K562 (cell line): ENCODE results near the gene RNF34. TPM values are rescaled to one million over a fixed set of nuclear protein-coding genes. Genes with fewer than 3 reads are reported as not detected.

Experiments used
- ATAC-seq: fragments of 200-7000 bp; cut with Tn5 transposase; 3 replicates; pipeline ENCODE4 v1.9.1; 2020; ENCODE audit warnings: moderate library complexity
- BruUV-seq: library from RNA; stranded (reverse); fragments of 400-500 nt; replicated peaks from 2 replicates; lab custom pipeline; 2021; lab: Mats Ljungman, UMichigan
- CTCF ChIA-PET: fragments of 300-600 bp; formaldehyde crosslinking; extraction: SDS; loops from one replicate; lab custom pipeline; 2021; ENCODE audit warnings: low intra/inter-chr PET ratio; lab: Yijun Ruan, JAX
- POLR2A ChIA-PET: fragments of 300-600, 350-650 bp; sonication (Branson Sonifier 250); formaldehyde crosslinking; extraction: SDS; loops from one replicate; lab custom pipeline; 2021; ENCODE audit warnings: antibody characterized with exemption, inconsistent platforms; lab: Yijun Ruan, JAX
- DNase-seq, 4 experiments: peaks; one replicate each; pipeline versions ENCODE4 v3.0.0 to v3.0.0-alpha.2; 2011 to 2018; ENCODE audit warnings: low spot score in 3 of 4, mixed read lengths in 3 of 4; ENCODE audit errors: extremely low read depth in 1 of 4
- FAIRE-seq: peaks from 2 replicates; lab custom pipeline; 2011; peaks lifted over from hg19 to GRCh38; lab: Jason Lieb, UNC
- H2AFZ ChIP-seq: 2 replicates; pipeline ENCODE4 v1.6.0; 2011; ENCODE audit warnings: low read depth, low read length, control low read depth, inconsistent platforms
- H3K27ac ChIP-seq: fragments of 200-600 bp; 3 replicates; pipeline ENCODE4 v1.8.0; 2011; ENCODE audit warnings: low read depth, mild to moderate bottlenecking, control low read depth, inconsistent platforms, low read length, moderate library complexity, mixed read lengths; ENCODE audit errors: extremely low read depth
- H3K27me3 ChIP-seq, 2 experiments: fragments of 300-600 bp in 1 of 2; 2 replicates in 1 of 2; 3 replicates in 1 of 2; pipeline versions ENCODE4 v1.6.0 to v1.8.0; 2011; ENCODE audit warnings: inconsistent platforms in 2 of 2, low read length in 2 of 2, mild to moderate bottlenecking in 1 of 2, mixed read lengths in 1 of 2, moderate library complexity in 1 of 2; ENCODE audit not compliant: control insufficient read depth in 2 of 2, insufficient read depth in 2 of 2
- H3K36me3 ChIP-seq: fragments of 300-600 bp; 3 replicates; pipeline ENCODE4 v1.8.0; 2011; ENCODE audit warnings: mild to moderate bottlenecking, low read length, inconsistent platforms; ENCODE audit not compliant: control insufficient read depth, insufficient read depth
- H3K4me1 ChIP-seq, 2 experiments: fragments of 200-600 bp in 1 of 2; replicated peaks in 1 of 2; 2 replicates in 1 of 2; 3 replicates in 1 of 2; pipeline versions ENCODE4 v1.5.1 to v1.8.0; 2011; ENCODE audit warnings: inconsistent platforms in 2 of 2, low read length in 2 of 2, mild to moderate bottlenecking in 1 of 2, mixed read lengths in 1 of 2, moderate library complexity in 1 of 2; ENCODE audit not compliant: control insufficient read depth in 2 of 2, insufficient read depth in 2 of 2
- H3K4me2 ChIP-seq: 2 replicates; pipeline ENCODE4 v1.6.1; 2011; ENCODE audit warnings: low read length, control low read depth, inconsistent platforms, mixed read lengths; ENCODE audit not compliant: insufficient read depth
- H3K4me3 ChIP-seq: fragments of 200-600 bp; sonication (generic), shearing (Covaris generic); 2 replicates; pipeline ENCODE4 v1.5.1; 2016; ENCODE audit warnings: control low read depth, inconsistent platforms
- H3K79me2 ChIP-seq: fragments of 200-600 bp; 3 replicates; pipeline ENCODE4 v1.8.0; 2011; ENCODE audit warnings: low read length, inconsistent platforms; ENCODE audit not compliant: control insufficient read depth, insufficient read depth
- H3K9ac ChIP-seq, 2 experiments: 2 replicates each; pipeline versions ENCODE4 v1.6.0 to v1.6.1; 2011; ENCODE audit warnings: low read depth in 2 of 2, low read length in 2 of 2, control low read depth in 1 of 2, inconsistent platforms in 1 of 2, mild to moderate bottlenecking in 1 of 2, mixed read lengths in 1 of 2; ENCODE audit not compliant: insufficient read depth in 1 of 2
- H3K9me1 ChIP-seq: one replicate; pipeline ENCODE4 v1.6.0; 2011; ENCODE audit warnings: inconsistent platforms, mild to moderate bottlenecking, low read length, moderate library complexity; ENCODE audit not compliant: control insufficient read depth, insufficient read depth
- H3K9me3 ChIP-seq: replicated peaks from 2 replicates; pipeline ENCODE4 v1.5.1; 2011; ENCODE audit warnings: low read depth, low read length, inconsistent platforms; ENCODE audit not compliant: control insufficient read depth, insufficient read depth
- H4K20me1 ChIP-seq: replicated peaks from 2 replicates; pipeline ENCODE4 v1.6.1; 2011; ENCODE audit warnings: low read length, inconsistent platforms, mixed read lengths; ENCODE audit not compliant: control insufficient read depth, insufficient read depth
- BRF2 ChIP-seq: IDR thresholded peaks from 3 replicates; pipeline ENCODE4 v1.6.1; 2011; ENCODE audit warnings: borderline replicate concordance, mild to moderate bottlenecking; ENCODE audit not compliant: insufficient read length, insufficient read depth
- CBFB ChIP-seq: sonication (generic); formaldehyde crosslinking; IDR thresholded peaks from 2 replicates; pipeline ENCODE4 v1.4.0; 2020; ENCODE audit warnings: mild to moderate bottlenecking, missing genetic modification reagents
- HEY1 ChIP-seq: fragments of 250-450 bp; sonication (Bioruptor Pico); IDR thresholded peaks from 2 replicates; pipeline ENCODE4 v1.5.0; 2020; ENCODE audit warnings: mild to moderate bottlenecking, moderate library complexity, borderline replicate concordance
- ZBTB43 ChIP-seq: sonication (generic); formaldehyde crosslinking; IDR thresholded peaks from 2 replicates; pipeline ENCODE4 v1.8.0; 2023; ENCODE audit warnings: mild to moderate bottlenecking, missing genetic modification reagents
- ZNF263 ChIP-seq: sonication (generic); formaldehyde crosslinking; IDR thresholded peaks from 2 replicates; pipeline ENCODE4 v1.8.0; 2022; ENCODE audit warnings: mild to moderate bottlenecking, missing genetic modification reagents, borderline replicate concordance
- WGBS: fragments of 100-300 bp; shearing (Covaris generic); methylation state at CpG from one replicate; pipeline ENCODE4 v1.1.6; 2016; ENCODE audit warnings: low coverage, mixed read lengths; ENCODE audit not compliant: insufficient coverage; ENCODE audit errors: missing lambda C conversion rate; 5-methylcytosine and 5-hydroxymethylcytosine counted together
- in situ Hi-C: fragments of 300-500 bp; cut with MboI; formaldehyde crosslinking; loops from 4 replicates; pipeline ENCODE4 v1.15.0; 2018; ENCODE audit warnings: inconsistent platforms, mixed read lengths
- intact Hi-C: fragments of 100-400 bp; cut with micrococcal nuclease; formaldehyde crosslinking; loops from 2 replicates; pipeline ENCODE4 v1.14.2; 2022
- polyA plus RNA-seq, 8 experiments: library from polyadenylated mRNA; depleted of rRNA in 4 of 8; stranded (reverse) in 5 of 8; unstranded in 3 of 8; fragments of >200 nt; fragmentation: Nextera tagmentation in 2 of 8; fragmentation: Illumina TruSeq in 1 of 8; extraction: Ambion mirVana in 2 of 8; extraction: Trizol in 1 of 8; gene quantifications; 2 replicates each; pipeline versions ENCODE4 v1.2.1 to v1.2.3, GENCODE V29; 2011 to 2014; ENCODE audit warnings: inconsistent platforms in 1 of 8, missing spikeins in 1 of 8
- total RNA-seq, 7 experiments: library from RNA; depleted of rRNA in 6 of 7; stranded (reverse); fragments of >200 nt in 6 of 7; fragmentation: Illumina TruSeq in 2 of 7; extraction: Trizol in 2 of 7; gene quantifications; 2 replicates each; pipeline versions ENCODE4 v1.2.1 to v1.2.3, GENCODE V29; 2011 to 2021; ENCODE audit warnings: low replicate concordance in 1 of 7
- TF ChIP-seq, protein P1 (sequence below): fragments of 250-450 bp; sonication (Bioruptor Pico); IDR thresholded peaks from 2 replicates; pipeline ENCODE4 v1.8.0; 2021; ENCODE audit warnings: moderate library complexity, mild to moderate bottlenecking, inconsistent platforms
- TF ChIP-seq, protein P2 (sequence below): sonication (generic); formaldehyde crosslinking; IDR thresholded peaks from 2 replicates; pipeline ENCODE4 v1.8.1; 2023; ENCODE audit warnings: mild to moderate bottlenecking, missing genetic modification reagents

Gene RNF34
- total and polyA plus RNA-seq, 9 of the 15 experiments (the other 6 are each of a cell fraction or from before 2014, with no cell fraction given), result 41.7 to 88.9 (median 54.1) TPM

DNA sequence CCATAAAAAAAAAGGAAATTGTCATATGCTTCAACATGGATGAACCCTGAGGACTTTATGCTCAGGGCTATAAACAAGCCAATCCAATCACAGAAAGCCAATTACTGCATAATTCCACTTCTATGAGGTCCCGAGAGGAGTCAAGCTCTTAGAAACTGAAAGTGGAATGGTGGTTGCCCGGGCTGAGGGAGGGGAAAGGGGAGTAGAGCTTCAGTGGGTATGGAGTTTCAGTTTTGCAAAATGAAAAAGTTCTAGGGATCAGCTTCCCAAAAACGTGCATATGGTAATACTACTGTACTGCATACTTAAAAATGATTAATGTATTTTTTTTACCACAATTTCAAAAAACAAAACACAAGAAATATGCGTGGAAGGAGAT, 52.0 kb downstream of the RNF34 start (continued):
- TF ChIP-seq ZBTB43 (CRISPR knock-in tag), result no peak
- TF ChIP-seq, protein P1, sequence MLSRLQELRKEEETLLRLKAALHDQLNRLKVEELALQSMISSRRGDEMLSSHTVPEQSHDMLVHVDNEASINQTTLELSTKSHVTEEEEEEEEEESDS (CRISPR knock-in tag), result no peak

DNA sequence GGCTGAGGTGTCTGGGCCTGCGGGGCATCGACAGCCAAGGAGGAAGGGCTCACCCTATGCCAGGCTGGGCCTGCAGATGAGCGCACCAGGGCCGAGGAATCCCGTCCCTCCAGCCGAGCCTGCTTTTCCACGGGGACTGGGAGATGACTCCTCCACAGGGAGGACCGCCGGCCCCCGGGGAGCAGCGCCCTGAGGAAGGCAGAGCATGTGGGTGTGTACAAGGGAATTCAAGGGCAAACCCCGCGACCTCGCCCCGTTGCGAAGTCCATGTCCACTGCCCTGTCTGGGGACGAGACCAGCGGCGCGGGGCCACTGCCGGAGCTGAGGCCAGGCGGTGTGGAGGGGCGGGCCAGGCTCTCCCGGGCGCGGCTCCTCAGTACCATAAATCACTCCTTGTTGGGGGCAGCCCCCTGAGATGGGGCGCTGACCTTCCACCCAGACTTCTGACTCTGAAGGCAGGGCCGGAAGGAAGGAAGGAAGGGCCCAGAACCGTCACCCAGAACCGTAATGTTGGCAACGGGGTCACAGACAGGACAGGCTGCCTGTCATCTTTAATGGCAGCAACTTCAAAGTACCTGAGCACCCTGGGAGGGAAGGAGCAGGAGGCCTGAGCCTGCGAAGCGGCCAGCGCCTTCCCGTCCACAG, 52.5 kb downstream of the RNF34 start:
- in situ Hi-C loops, result no loop called here
- Histone ChIP-seq H3K27ac (no peak overlapping the region), H4K20me1 (no peaks in the 10 kb centered on the region; the same call in 1 of the 2 replicates), H3K9ac (0 out of 4 replicates have a peak overlapping the region, but pooled peaks of 1 of the 2 experiments have one; percentile 20), H3K27me3 (no peaks in the 10 kb centered on the region), H3K4me2 (no peak overlapping the region), H2AFZ (no peak overlapping the region), H3K9me3 (no peaks in the 10 kb centered on the region), H3K79me2 (peaks cover 35% of the 10 kb centered on the region), H3K9me1 (no peaks in the 10 kb centered on the region), H3K4me1 (peaks cover 0 to 19% of the 10 kb centered on the region in 2 experiments; a peak in 3 of 5 replicates), H3K4me3 (no peak overlapping the region), H3K36me3 (peaks cover 40% of the 10 kb centered on the region; the same call in 2 of the 3 replicates)
- ATAC-seq (peak; percentile 14; the same call in 2 of the 3 replicates), FAIRE-seq (no peak), DNase-seq (no peak)
- 86% methylated on average over 22 of the region's 35 CpGs for WGBS
- no TSS peak for BruUV-seq
- intact Hi-C loops, result no loop called here
- TF ChIP-seq ZNF263 (CRISPR knock-in tag), result peak; percentile 53; the same call in 1 of the 2 replicates
- no peak for TF ChIP-seq CBFB (CRISPR knock-in tag)
- no peak for TF ChIP-seq BRF2
- TF ChIP-seq, protein P2, sequence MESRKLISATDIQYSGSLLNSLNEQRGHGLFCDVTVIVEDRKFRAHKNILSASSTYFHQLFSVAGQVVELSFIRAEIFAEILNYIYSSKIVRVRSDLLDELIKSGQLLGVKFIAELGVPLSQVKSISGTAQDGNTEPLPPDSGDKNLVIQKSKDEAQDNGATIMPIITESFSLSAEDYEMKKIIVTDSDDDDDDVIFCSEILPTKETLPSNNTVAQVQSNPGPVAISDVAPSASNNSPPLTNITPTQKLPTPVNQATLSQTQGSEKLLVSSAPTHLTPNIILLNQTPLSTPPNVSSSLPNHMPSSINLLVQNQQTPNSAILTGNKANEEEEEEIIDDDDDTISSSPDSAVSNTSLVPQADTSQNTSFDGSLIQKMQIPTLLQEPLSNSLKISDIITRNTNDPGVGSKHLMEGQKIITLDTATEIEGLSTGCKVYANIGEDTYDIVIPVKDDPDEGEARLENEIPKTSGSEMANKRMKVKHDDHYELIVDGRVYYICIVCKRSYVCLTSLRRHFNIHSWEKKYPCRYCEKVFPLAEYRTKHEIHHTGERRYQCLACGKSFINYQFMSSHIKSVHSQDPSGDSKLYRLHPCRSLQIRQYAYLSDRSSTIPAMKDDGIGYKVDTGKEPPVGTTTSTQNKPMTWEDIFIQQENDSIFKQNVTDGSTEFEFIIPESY (CRISPR knock-in tag), result peak; percentile 78
- TF ChIP-seq HEY1 (CRISPR knock-in tag), result no peak
- ChIA-PET POLR2A (interaction anchor here (0.6 to 1.0 kb wide), 2 partner anchors 26 to 112 kb away, joined by 3 read pairs; no protein-coding TSS in a partner anchor), CTCF (no interaction called here)
